Renal pelvis (tissue), 12 donors: ENCODE data around the gene CYP8B1. TPM values are rescaled to one million over a fixed set of nuclear protein-coding genes. Genes with fewer than 3 reads are reported as not detected.

Source experiments
- DNase-seq: peaks from one replicate; pipeline ENCODE4 v3.0.0-alpha.2; 2013
- long read RNA-seq, 16 experiments: transcript quantifications; one replicate each; lab custom pipeline, GENCODE V29; 2026
- polyA plus RNA-seq, 3 donors: library from polyadenylated mRNA; unstranded; fragments of 120-200 nt; gene quantifications; one replicate each; pipeline ENCODE4 v1.2.1, GENCODE V29; 2013; ENCODE audit not compliant: insufficient read length in 3 of 3

CYP8B1 gene
- 1 to 10 TPM in 2 of 3 donors, under 1 TPM in 1; 0.84 to 1.5 (median 1.3) TPM for polyA plus RNA-seq
- long read RNA-seq, donor 1, partial matches to known transcripts = 0 of 1 reads
- long read RNA-seq, donor 1, other reads (novel, unspliced or antisense) = 0 of 1 reads
- long read RNA-seq, donor 2, partial matches to known transcripts = 0 of 2 reads
- long read RNA-seq, donor 2, other reads (novel, unspliced or antisense) = 0 of 2 reads
- long read RNA-seq, donor 3 = 0 reads
- long read RNA-seq, donor 4 = 0 reads
- long read RNA-seq, donor 5 = 0 reads
- long read RNA-seq, donor 6, partial matches to known transcripts = 0 of 4 reads
- long read RNA-seq, donor 6, other reads (novel, unspliced or antisense) = 0 of 4 reads
- long read RNA-seq, donor 7, partial matches to known transcripts = 0 of 4 reads
- long read RNA-seq, donor 7, other reads (novel, unspliced or antisense) = 0 of 4 reads
- long read RNA-seq, donor 8 = 0 reads
- long read RNA-seq, donor 9, partial matches to known transcripts = 0 of 1 reads
- long read RNA-seq, donor 9, other reads (novel, unspliced or antisense) = 0 of 1 reads
- long read RNA-seq, donor 10, partial matches to known transcripts = 0 of 3 reads
- long read RNA-seq, donor 10, other reads (novel, unspliced or antisense) = 0 of 3 reads
- long read RNA-seq, donor 11 = 0 reads
- long read RNA-seq, donor 12, partial matches to known transcripts = 0 of 1 reads
- long read RNA-seq, donor 12, other reads (novel, unspliced or antisense) = 0 of 1 reads
- long read RNA-seq, donor 13 = 0 reads
- long read RNA-seq, donor 14 = 0 reads
- long read RNA-seq, donor 15, partial matches to known transcripts = 0 of 2 reads
- long read RNA-seq, donor 15, other reads (novel, unspliced or antisense) = 0 of 2 reads
- long read RNA-seq, donor 16, partial matches to known transcripts = 0 of 2 reads
- long read RNA-seq, donor 16, other reads (novel, unspliced or antisense) = 0 of 2 reads

- no peak for DNase-seq
Observed at GRCh38 chr3:42875325-42876151, at the start of gene CYP8B1. Gene CYP8B1, minus strand, starts transcription at chr3:42875879. Its CDS starts 63 bp downstream, at chr3:42875816.

- DNase-seq = no peak
Observed at GRCh38 chr3:42923606-42924005, 47.9 kb upstream of the CYP8B1 start.

- no peak for DNase-seq
Observed at GRCh38 chr3:42914771-42915515, 39.3 kb upstream of the CYP8B1 start.

GRCh38 chr3:42911551-42911950, 35.9 kb upstream of the CYP8B1 start:
- DNase-seq = no peak

DNA sequence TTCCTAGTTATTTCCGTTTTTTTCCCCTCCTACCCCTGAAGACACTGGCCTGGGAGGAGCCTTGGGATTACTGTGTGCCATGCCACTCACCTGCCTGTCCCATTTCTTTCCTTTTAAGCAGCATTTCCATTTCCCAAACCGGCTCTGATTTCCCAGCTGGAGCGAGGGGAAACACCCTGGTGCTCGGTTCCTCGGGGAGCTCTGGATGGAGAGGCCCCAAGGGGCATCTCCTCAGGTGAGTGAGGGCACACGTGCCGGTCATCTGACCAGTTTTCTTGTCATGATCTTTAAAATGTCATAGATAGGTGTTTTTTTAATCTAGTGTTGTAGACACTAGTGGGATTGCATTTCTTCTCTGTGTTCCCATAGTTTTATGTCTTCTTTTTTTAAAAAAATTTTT, 33.0 kb upstream of the CYP8B1 start:
- DNase-seq = no peak

- DNase-seq = no peak
Observed at GRCh38 chr3:42906848-42907183, 31.1 kb upstream of the CYP8B1 start.

DNA sequence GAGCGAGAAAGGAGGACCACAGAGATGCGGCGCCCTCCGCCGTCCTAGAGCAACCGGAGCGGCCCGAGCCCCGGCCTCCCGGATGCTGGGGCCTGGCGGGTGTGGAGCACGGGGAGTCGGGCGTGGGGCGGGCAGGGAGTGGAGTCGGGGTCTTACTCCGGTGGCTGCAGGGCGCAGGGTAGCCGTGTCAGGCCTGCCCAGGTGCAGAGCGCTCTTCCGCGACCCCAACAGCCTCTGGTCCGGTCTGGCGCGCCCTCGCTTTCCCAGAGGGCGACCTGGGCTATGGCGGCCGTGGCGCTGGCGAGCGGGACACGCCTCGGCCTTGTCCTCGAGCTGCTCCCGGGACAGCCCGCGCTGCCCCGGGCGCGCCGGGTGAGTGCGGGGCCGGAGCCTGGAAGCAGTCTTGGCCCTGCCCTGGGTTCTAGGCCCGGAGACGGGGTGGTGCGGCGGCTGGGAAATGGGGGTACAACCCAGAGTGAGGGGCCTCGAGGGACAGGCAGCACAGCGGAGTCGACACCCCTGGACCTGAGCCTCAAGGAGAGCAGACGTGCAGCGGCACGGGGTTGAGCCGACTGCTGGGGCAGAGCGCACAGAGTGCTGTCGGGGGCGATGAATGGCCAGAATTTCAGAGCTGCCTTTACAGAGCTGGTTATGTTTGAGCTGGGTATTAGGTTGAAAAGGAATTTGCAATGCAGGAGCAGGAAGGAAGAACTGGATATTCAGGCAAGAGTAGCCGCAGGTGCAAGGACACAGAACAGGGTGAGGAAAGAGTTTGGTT, 30.6 kb upstream of the CYP8B1 start, which contains the start of gene ZNF662:
Gene ZNF662 (plus strand): TSS at position 73 of the 778 bp plus-strand sequence. CDS start 1,973 bp downstream, outside the sequence.
- peak; percentile 57 for DNase-seq

GRCh38 chr3:42905740-42906069, 30.0 kb upstream of the CYP8B1 start:
- DNase-seq = no peak

- no peak for DNase-seq
Observed at GRCh38 chr3:42904076-42904475, 28.4 kb upstream of the CYP8B1 start.

DNA sequence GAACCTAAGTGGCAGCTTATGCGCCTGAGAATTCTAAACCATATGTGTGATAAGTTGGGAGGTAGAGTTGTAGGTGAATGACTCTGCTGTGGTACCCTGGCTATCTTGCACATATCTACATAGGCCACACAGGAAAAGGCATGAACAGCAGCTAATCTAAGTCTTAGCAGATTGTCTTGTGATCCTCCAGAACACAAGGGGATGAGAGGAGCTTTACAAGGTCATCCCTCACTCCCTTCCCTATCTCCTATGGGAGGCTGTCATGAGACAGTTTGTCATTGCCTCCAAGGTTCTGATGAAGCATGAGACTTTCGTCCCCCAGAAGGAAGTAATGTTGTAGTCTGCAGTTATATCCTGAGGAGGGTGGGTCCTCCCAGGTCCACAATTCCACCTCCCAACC, 26.6 kb upstream of the CYP8B1 start:
- no peak for DNase-seq

GRCh38 chr3:42901073-42901415, 25.4 kb upstream of the CYP8B1 start:
- DNase-seq = no peak

DNA sequence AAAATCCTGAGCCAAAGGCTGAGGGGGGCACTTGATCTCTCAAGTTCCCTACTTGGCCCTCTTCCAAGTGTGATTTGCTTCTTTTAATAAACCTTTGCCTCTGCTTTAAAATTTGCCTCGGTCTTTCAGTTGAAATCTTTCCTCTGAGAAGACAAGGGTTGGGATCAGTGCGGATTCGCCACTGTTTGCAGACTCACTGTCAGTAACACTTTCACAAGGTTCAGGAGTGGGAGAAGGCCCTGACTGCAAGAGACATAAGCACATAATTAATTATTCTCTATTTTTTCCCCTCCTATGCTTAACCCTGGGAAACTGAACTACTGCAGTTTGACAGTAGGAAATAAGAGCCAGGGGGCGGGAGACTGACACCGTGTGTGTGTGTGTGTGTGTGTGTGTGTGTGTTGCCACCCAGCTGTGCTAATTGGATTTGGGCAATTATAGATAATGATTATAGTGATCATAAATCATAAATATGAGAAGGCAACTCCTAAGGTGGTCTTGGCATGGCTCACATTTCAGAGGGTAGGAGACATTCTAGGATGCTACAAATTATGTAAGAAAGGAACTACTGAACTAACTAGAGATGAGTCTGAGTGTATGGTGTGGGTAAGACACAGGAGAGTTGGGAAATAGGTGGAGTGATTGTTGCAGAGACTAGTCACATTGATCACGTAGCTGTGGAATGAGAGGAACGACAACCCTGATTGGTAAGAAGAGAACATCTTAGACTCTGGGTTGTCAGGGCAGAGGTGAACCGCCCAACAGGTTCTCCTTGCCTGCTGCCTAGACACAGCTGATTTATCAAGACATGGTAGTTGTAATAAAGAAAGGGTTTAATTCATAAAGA, 24.8 kb upstream of the CYP8B1 start:
- no peak for DNase-seq

GRCh38 chr3:42898896-42899675, 23.4 kb upstream of the CYP8B1 start:
- no peak for DNase-seq

DNA sequence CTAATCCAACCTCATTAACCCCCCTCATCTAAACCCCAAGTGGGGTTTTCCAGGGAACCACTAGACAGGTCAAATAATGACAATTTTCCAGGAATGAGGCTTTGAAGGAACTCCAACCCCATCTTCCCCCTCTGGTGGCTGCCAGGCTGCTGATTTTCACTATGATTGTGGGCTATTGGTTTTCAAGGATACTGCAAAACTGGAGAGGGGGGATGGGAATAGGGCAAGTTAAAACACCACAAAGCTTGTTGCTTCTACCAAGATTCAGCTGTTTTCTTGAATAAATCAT, 19.8 kb upstream of the CYP8B1 start:
- DNase-seq = no peak

- DNase-seq = no peak
Observed at GRCh38 chr3:42894698-42895579, 19.3 kb upstream of the CYP8B1 start.

GRCh38 chr3:42892807-42893206, 17.1 kb upstream of the CYP8B1 start:
- DNase-seq = no peak

- DNase-seq = no peak
Observed at GRCh38 chr3:42892169-42892568, 16.5 kb upstream of the CYP8B1 start.

- DNase-seq = no peak
Observed at GRCh38 chr3:42891042-42891441, 15.4 kb upstream of the CYP8B1 start.
